ENCODE results near the gene CNOT2.
"Not testable (repeated sequence)": the region's sequence is repeated elsewhere in the genome, so short reads cannot be mapped to it uniquely, and the experiment has no call there.

CNOT2 gene

DNA sequence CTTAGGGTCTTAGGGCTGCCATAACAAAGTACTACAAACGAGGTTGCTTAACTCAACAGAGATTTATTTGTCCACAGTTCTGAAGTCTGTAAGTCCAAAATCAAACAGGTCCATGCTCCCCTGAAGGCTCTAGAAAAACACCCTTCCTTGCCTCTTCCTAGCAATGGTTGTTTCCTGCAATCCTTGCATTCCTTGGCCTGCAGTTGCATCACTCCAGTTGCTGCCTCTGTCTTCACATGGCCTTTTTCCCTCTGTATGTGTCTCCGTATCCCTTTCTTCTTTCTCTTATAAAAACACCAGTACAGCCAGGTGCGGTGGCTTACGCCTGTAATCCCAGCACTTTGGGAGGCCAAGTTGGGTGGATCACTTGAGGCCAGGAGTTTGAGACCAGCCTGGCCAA, 140.3 kb downstream of the CNOT2 start:
- no peak overlapping the region for H3K27ac Mint-ChIP-seq
- no peaks in the 10 kb centered on the region for H3K27me3 Mint-ChIP-seq
- H3K36me3 Mint-ChIP-seq (ENCODE audit: low read depth) = no peaks in the 10 kb centered on the region
- H3K9me3 Mint-ChIP-seq = peaks cover 6% of the 10 kb centered on the region
- DNase-seq = no peak
- H3K4me3 Mint-ChIP-seq = no peak overlapping the region
- H3K4me1 Mint-ChIP-seq (ENCODE audit: low read depth) = peaks cover 17% of the 10 kb centered on the region

GRCh38 chr12:70383886-70384285, 140.7 kb downstream of the CNOT2 start:
- no peak overlapping the region for H3K27ac Mint-ChIP-seq
- H3K4me1 Mint-ChIP-seq (ENCODE audit: low read depth) = peaks cover 15% of the 10 kb centered on the region
- no peak for DNase-seq
- peaks cover 3% of the 10 kb centered on the region for H3K9me3 Mint-ChIP-seq
- H3K27me3 Mint-ChIP-seq = no peaks in the 10 kb centered on the region
- no peak overlapping the region for H3K4me3 Mint-ChIP-seq
- H3K36me3 Mint-ChIP-seq (ENCODE audit: low read depth) = no peaks in the 10 kb centered on the region

- H3K36me3 Mint-ChIP-seq (ENCODE audit: low read depth) = peaks cover 3% of the 10 kb centered on the region
- H3K27me3 Mint-ChIP-seq = no peaks in the 10 kb centered on the region
- no peaks in the 10 kb centered on the region for H3K9me3 Mint-ChIP-seq
- H3K4me3 Mint-ChIP-seq = no peak overlapping the region
- no peaks in the 10 kb centered on the region for H3K4me1 Mint-ChIP-seq (ENCODE audit: low read depth)
- H3K27ac Mint-ChIP-seq = no peak overlapping the region
- DNase-seq = no peak
Measured at GRCh38 chr12:70386771-70387170, 143.5 kb downstream of the CNOT2 start.

GRCh38 chr12:70389678-70390077, 146.4 kb downstream of the CNOT2 start:
- H3K4me3 Mint-ChIP-seq = no peak overlapping the region
- no peaks in the 10 kb centered on the region for H3K4me1 Mint-ChIP-seq (ENCODE audit: low read depth)
- no peak for DNase-seq
- peaks cover 3% of the 10 kb centered on the region for H3K36me3 Mint-ChIP-seq (ENCODE audit: low read depth)
- no peaks in the 10 kb centered on the region for H3K9me3 Mint-ChIP-seq
- H3K27ac Mint-ChIP-seq = no peak overlapping the region
- no peaks in the 10 kb centered on the region for H3K27me3 Mint-ChIP-seq

DNA sequence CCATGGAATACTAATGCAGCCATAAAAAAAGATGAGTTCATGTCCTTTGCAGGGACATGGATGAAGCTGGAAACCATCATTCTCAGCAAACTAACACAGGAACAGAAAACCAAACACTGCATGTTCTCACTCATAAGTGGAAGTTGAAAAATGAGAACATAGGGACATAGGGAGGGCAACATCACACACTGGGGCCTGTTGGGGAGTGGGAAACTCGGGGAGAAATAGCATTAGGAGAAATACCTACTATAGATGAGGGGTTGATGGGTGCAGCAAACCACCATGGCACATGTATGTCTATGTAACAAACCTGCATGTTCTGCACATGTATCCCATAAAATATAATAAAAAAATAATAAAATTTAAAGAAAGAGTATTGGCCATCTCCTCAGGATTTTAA, 149.4 kb downstream of the CNOT2 start:
- not testable (repeated sequence) for H3K27me3 Mint-ChIP-seq; H3K27ac Mint-ChIP-seq; H3K4me3 Mint-ChIP-seq; H3K9me3 Mint-ChIP-seq; DNase-seq; H3K36me3 Mint-ChIP-seq (ENCODE audit: low read depth); H3K4me1 Mint-ChIP-seq (ENCODE audit: low read depth)

GRCh38 chr12:70393787-70394499, 150.7 kb downstream of the CNOT2 start:
- DNase-seq = no peak
- Mint-ChIP-seq H3K27ac (no peak overlapping the region), H3K4me1 (ENCODE audit: low read depth) (no peaks in the 10 kb centered on the region), H3K9me3 (no peaks in the 10 kb centered on the region), H3K4me3 (no peak overlapping the region), H3K36me3 (ENCODE audit: low read depth) (peaks cover 3% of the 10 kb centered on the region), H3K27me3 (no peaks in the 10 kb centered on the region)

GRCh38 chr12:70398002-70398401, 154.8 kb downstream of the CNOT2 start:
- no peak for DNase-seq
- no peaks in the 10 kb centered on the region for H3K27me3 Mint-ChIP-seq
- H3K4me3 Mint-ChIP-seq = no peak overlapping the region
- peaks cover 24% of the 10 kb centered on the region for H3K36me3 Mint-ChIP-seq (ENCODE audit: low read depth)
- no peak overlapping the region for H3K27ac Mint-ChIP-seq
- H3K4me1 Mint-ChIP-seq (ENCODE audit: low read depth) = no peaks in the 10 kb centered on the region
- no peaks in the 10 kb centered on the region for H3K9me3 Mint-ChIP-seq

DNA sequence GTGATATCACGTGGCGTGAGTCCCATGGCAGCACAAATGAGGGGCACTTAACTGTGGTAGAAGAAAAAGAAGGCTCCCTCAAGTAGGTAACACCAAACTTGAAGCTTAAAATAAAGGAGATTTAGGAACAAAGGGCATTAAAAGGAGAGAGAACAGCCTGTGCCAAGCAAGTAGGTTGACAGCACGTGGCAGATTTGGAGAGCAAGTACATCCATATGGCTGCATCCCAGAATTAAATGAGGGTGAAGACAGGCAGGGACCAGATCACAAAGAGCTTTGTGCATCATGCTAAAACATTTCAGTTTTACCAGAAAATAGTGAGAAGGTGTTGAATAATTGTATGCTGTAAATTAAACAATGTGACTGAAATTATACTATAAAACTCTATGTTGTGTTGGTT, 155.6 kb downstream of the CNOT2 start:
- no peaks in the 10 kb centered on the region for H3K4me1 Mint-ChIP-seq (ENCODE audit: low read depth)
- no peak overlapping the region for H3K27ac Mint-ChIP-seq
- H3K36me3 Mint-ChIP-seq (ENCODE audit: low read depth) = peaks cover 24% of the 10 kb centered on the region
- H3K27me3 Mint-ChIP-seq = no peaks in the 10 kb centered on the region
- H3K4me3 Mint-ChIP-seq = no peak overlapping the region
- H3K9me3 Mint-ChIP-seq = no peaks in the 10 kb centered on the region
- DNase-seq = no peak

DNA sequence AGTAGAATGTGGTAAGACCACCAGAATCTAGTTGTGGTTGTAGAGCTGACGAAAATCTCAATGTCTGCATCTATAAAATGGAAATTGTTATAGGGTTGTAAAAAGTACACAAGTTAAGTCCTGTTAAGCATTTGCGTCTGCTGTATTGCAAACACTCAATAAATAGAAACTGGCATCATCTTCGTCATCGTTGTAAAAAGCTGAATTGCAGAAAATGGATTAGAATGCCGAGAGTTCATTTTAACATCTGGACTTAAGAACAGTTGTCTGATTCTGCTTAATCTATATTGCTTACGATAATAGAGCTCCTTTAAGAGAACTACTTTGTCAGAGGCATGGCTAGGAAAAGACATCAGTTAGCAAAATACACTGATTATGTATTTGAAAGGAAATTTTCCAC, 156.1 kb downstream of the CNOT2 start:
- H3K27me3 Mint-ChIP-seq = no peaks in the 10 kb centered on the region
- peaks cover 24% of the 10 kb centered on the region for H3K36me3 Mint-ChIP-seq (ENCODE audit: low read depth)
- no peaks in the 10 kb centered on the region for H3K4me1 Mint-ChIP-seq (ENCODE audit: low read depth)
- no peak overlapping the region for H3K27ac Mint-ChIP-seq
- H3K9me3 Mint-ChIP-seq = no peaks in the 10 kb centered on the region
- no peak for DNase-seq
- no peak overlapping the region for H3K4me3 Mint-ChIP-seq

GRCh38 chr12:70400124-70400523, 156.9 kb downstream of the CNOT2 start:
- Mint-ChIP-seq H3K4me1 (ENCODE audit: low read depth) (no peaks in the 10 kb centered on the region), H3K27me3 (no peaks in the 10 kb centered on the region), H3K27ac (no peak overlapping the region), H3K4me3 (no peak overlapping the region), H3K36me3 (ENCODE audit: low read depth) (peaks cover 24% of the 10 kb centered on the region), H3K9me3 (no peaks in the 10 kb centered on the region)
- DNase-seq = no peak

GRCh38 chr12:70402597-70402996, 159.4 kb downstream of the CNOT2 start:
- Mint-ChIP-seq H3K4me1 (ENCODE audit: low read depth) (no peaks in the 10 kb centered on the region), H3K27me3 (no peaks in the 10 kb centered on the region), H3K9me3 (no peaks in the 10 kb centered on the region), H3K27ac (no peak overlapping the region), H3K36me3 (ENCODE audit: low read depth) (peaks cover 24% of the 10 kb centered on the region), H3K4me3 (no peak overlapping the region)
- DNase-seq = no peak

DNA sequence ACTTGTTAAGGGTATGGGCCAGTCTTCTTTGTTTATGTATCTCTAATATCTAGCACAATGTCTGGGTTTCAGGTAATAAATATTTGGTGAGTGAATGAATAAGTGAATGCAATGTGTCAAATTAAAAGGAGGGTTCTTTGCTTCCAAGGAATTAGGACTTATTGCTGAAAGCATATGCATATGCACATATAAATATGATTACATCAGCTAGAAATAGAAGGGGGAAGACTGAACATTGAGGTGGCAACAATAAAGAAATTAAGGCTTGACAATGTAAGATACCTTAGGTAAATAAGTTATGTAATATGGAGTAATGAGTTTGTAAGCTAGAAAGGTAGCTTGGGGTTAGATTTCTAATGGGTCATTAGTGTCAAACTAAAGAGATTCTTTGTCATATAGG, 160.6 kb downstream of the CNOT2 start:
- Mint-ChIP-seq H3K4me1 (ENCODE audit: low read depth) (no peaks in the 10 kb centered on the region), H3K27me3 (no peaks in the 10 kb centered on the region), H3K36me3 (ENCODE audit: low read depth) (peaks cover 24% of the 10 kb centered on the region), H3K4me3 (no peak overlapping the region), H3K9me3 (no peaks in the 10 kb centered on the region), H3K27ac (no peak overlapping the region)
- no peak for DNase-seq
